Retinal pigment epithelial cell (primary cell): Measurements from ENCODE around the gene ADD1.

ENCODE experiments used
- DNase-seq: peaks from one replicate; pipeline ENCODE4 v3.0.0-alpha.2; 2010; ENCODE audit warnings: low read depth
- H3K4me3 ChIP-seq: 2 replicates; pipeline ENCODE4 v1.5.1; 2011; ENCODE audit warnings: mild to moderate bottlenecking, low read length, control low read depth, moderate library complexity
- CTCF ChIP-seq: conservative IDR thresholded peaks from 2 replicates; pipeline ENCODE4 v1.5.1; 2011; ENCODE audit warnings: low read depth, low read length, control low read depth, inconsistent platforms

The ADD1 gene

GRCh38 chr4:2824329-2824835, 19.3 kb upstream of the ADD1 start:
- TF ChIP-seq CTCF, result no peak
- no peak for DNase-seq
- H3K4me3 ChIP-seq, result no peak overlapping the region

- no peak for TF ChIP-seq CTCF
- DNase-seq, result no peak
- no peak overlapping the region for H3K4me3 ChIP-seq
Observed at GRCh38 chr4:2824836-2825381, 18.7 kb upstream of the ADD1 start.

- no peak overlapping the region for H3K4me3 ChIP-seq
- no peak for DNase-seq
- TF ChIP-seq CTCF, result no peak
Observed at GRCh38 chr4:2825740-2826139, 17.9 kb upstream of the ADD1 start.

GRCh38 chr4:2827071-2827873, 16.4 kb upstream of the ADD1 start:
- H3K4me3 ChIP-seq, result no peak overlapping the region
- no peak for TF ChIP-seq CTCF
- no peak for DNase-seq

- no peak for DNase-seq
- TF ChIP-seq CTCF, result no peak
- no peak overlapping the region for H3K4me3 ChIP-seq
Observed at GRCh38 chr4:2827874-2828751, 15.5 kb upstream of the ADD1 start.

GRCh38 chr4:2828758-2829181, 14.9 kb upstream of the ADD1 start:
- H3K4me3 ChIP-seq, result no peak overlapping the region
- TF ChIP-seq CTCF, result no peak
- DNase-seq, result no peak
